Panc1 (cell line): ENCODE measurements around the gene USP49. TPM values are rescaled to one million over a fixed set of nuclear protein-coding genes. Genes with fewer than 3 reads are reported as not detected.

Experiments used
- ATAC-seq: fragments of 200-7000 bp; cut with Tn5 transposase; 2 replicates; pipeline ENCODE4 v1.9.1; 2020; ENCODE audit warnings: mild to moderate bottlenecking, moderate library complexity
- BruUV-seq: library from RNA; stranded (reverse); fragments of 400-500 nt; replicated peaks from 2 replicates; lab custom pipeline; 2021; lab: Mats Ljungman, UMichigan
- CTCF ChIA-PET: fragments of 300-600 bp; sonication (Branson Sonifier 250); formaldehyde crosslinking; loops from one replicate; lab custom pipeline; 2022; ENCODE audit warnings: antibody characterized with exemption; lab: Charles Lee
- POLR2A ChIA-PET: fragments of 300-600 bp; sonication (Branson Sonifier 250); formaldehyde crosslinking; loops from one replicate; lab custom pipeline; 2022; ENCODE audit warnings: antibody characterized with exemption; lab: Charles Lee
- DNase-seq: peaks from one replicate; pipeline ENCODE4 v3.0.0-alpha.2; 2010; ENCODE audit warnings: low read depth, low spot score
- H3K27ac ChIP-seq: 2 replicates; pipeline ENCODE4 v1.5.1; 2011; ENCODE audit warnings: mild to moderate bottlenecking, low read length, inconsistent platforms
- H3K27me3 ChIP-seq: fragments of 200-500 bp; sonication (Bioruptor generic); 2 replicates; pipeline ENCODE4 v1.6.0; 2014; ENCODE audit warnings: low read length, inconsistent platforms; ENCODE audit not compliant: control insufficient read depth, insufficient read depth
- H3K36me3 ChIP-seq: fragments of 200-500 bp; sonication (Bioruptor generic); 2 replicates; pipeline ENCODE4 v1.5.1; 2014; ENCODE audit warnings: inconsistent platforms, mild to moderate bottlenecking, low read length, moderate library complexity; ENCODE audit not compliant: control insufficient read depth, insufficient read depth
- H3K4me1 ChIP-seq: 2 replicates; pipeline ENCODE4 v1.5.1; 2011; ENCODE audit warnings: inconsistent platforms, mild to moderate bottlenecking, low read length, moderate library complexity; ENCODE audit not compliant: control insufficient read depth, insufficient read depth
- H3K4me3 ChIP-seq, 2 experiments: 2 replicates each; pipeline ENCODE4 v1.5.1; 2011 to 2012; ENCODE audit warnings: low read depth in 2 of 2, low read length in 2 of 2, mild to moderate bottlenecking in 2 of 2, inconsistent platforms in 1 of 2, moderate library complexity in 1 of 2
- H3K9me3 ChIP-seq: fragments of 200-500 bp; sonication (Bioruptor generic); 2 replicates; pipeline ENCODE4 v1.5.1; 2014; ENCODE audit warnings: low read depth, mild to moderate bottlenecking, inconsistent platforms, low read length, moderate library complexity; ENCODE audit not compliant: control insufficient read depth, insufficient read depth
- POLR2AphosphoS5 ChIP-seq: IDR thresholded peaks from 2 replicates; pipeline ENCODE4 v1.6.1; 2012; ENCODE audit warnings: mild to moderate bottlenecking, low read depth, low read length, moderate library complexity
- SIN3A ChIP-seq: IDR thresholded peaks from 2 replicates; pipeline ENCODE4 v1.6.1; 2012; ENCODE audit warnings: low read depth, mild to moderate bottlenecking, low read length, moderate library complexity, borderline replicate concordance; ENCODE audit not compliant: insufficient read depth
- TCF7L2 ChIP-seq: IDR thresholded peaks from 2 replicates; pipeline ENCODE4 v1.6.1; 2011; ENCODE audit warnings: mild to moderate bottlenecking, low read depth, low read length, inconsistent platforms
- in situ Hi-C: cut with HindIII; loops from 2 replicates; pipeline ENCODE4 v1.10.0; 2016; ENCODE audit warnings: low sequenced_read_pairs, low pct_unique_long_range_greater_than_20kb
- intact Hi-C: fragments of 100-400 bp; cut with micrococcal nuclease; formaldehyde crosslinking; loops from one replicate; pipeline ENCODE4 v1.10.0; 2022; ENCODE audit not compliant: unreplicated experiment
- total RNA-seq: library from RNA; stranded (reverse); gene quantifications from one replicate; pipeline ENCODE4 v1.2.1, GENCODE V29; 2021; ENCODE audit not compliant: unreplicated experiment
- TF ChIP-seq, protein P1 (sequence below), 2 experiments: IDR thresholded peaks; 2 replicates each; pipeline ENCODE4 v1.6.1; 2011 to 2012; ENCODE audit warnings: low read depth in 2 of 2, control low read depth in 1 of 2, low read length in 1 of 2, mild to moderate bottlenecking in 1 of 2, moderate library complexity in 1 of 2; ENCODE audit not compliant: insufficient read depth in 1 of 2
- TF ChIP-seq, protein P2 (sequence below): fragments of 450-650 bp; IDR thresholded peaks from 2 replicates; pipeline ENCODE4 v1.5.1; 2017; ENCODE audit warnings: mild to moderate bottlenecking

The USP49 gene
- total RNA-seq, 1 experiment from 2014 or later: 5.4 TPM

DNA sequence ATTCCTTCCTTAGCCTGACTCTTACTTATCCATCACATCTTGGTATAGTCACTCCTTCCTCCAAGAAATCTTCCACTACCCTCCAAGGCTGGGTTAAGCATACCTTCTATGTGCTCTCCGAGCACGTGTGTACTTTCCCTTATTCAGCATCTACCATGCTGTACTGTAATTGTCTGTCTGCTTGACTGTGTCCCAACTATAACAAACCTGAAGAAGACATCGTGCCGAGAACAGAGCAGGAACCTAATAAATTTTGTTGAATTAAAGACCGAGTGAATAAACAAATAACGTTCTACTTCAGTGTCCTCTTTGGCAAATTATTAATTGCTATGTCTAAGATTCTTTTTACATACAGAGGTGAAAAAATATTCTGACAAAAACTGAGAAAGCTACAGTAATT is 35.8 kb downstream of the USP49 start:
- POLR2A ChIA-PET: no interaction called here
- DNase-seq (no peak), ATAC-seq (no peak)
- Histone ChIP-seq H3K36me3 (no peaks in the 10 kb centered on the region), H3K9me3 (no peaks in the 10 kb centered on the region), H3K27ac (no peak overlapping the region), H3K27me3 (no peaks in the 10 kb centered on the region), H3K4me3 (no peak overlapping the region), H3K4me1 (no peaks in the 10 kb centered on the region)
- CTCF ChIA-PET: no interaction called here
- BruUV-seq: TSS peak; percentile 63
- intact Hi-C loops (no loop called here), in situ Hi-C loops (no loop called here)
- TF ChIP-seq TCF7L2 (no peak), SIN3A (no peak), POLR2AphosphoS5 (no peak)
- TF ChIP-seq, protein P1, sequence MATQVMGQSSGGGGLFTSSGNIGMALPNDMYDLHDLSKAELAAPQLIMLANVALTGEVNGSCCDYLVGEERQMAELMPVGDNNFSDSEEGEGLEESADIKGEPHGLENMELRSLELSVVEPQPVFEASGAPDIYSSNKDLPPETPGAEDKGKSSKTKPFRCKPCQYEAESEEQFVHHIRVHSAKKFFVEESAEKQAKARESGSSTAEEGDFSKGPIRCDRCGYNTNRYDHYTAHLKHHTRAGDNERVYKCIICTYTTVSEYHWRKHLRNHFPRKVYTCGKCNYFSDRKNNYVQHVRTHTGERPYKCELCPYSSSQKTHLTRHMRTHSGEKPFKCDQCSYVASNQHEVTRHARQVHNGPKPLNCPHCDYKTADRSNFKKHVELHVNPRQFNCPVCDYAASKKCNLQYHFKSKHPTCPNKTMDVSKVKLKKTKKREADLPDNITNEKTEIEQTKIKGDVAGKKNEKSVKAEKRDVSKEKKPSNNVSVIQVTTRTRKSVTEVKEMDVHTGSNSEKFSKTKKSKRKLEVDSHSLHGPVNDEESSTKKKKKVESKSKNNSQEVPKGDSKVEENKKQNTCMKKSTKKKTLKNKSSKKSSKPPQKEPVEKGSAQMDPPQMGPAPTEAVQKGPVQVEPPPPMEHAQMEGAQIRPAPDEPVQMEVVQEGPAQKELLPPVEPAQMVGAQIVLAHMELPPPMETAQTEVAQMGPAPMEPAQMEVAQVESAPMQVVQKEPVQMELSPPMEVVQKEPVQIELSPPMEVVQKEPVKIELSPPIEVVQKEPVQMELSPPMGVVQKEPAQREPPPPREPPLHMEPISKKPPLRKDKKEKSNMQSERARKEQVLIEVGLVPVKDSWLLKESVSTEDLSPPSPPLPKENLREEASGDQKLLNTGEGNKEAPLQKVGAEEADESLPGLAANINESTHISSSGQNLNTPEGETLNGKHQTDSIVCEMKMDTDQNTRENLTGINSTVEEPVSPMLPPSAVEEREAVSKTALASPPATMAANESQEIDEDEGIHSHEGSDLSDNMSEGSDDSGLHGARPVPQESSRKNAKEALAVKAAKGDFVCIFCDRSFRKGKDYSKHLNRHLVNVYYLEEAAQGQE (IDR thresholded peaks at IDR 0.05; ENCODE audit: insufficient read depth in 1 of 2, low read depth in 2 of 2, low read length in 1 of 2): no peak
- TF ChIP-seq, protein P2, sequence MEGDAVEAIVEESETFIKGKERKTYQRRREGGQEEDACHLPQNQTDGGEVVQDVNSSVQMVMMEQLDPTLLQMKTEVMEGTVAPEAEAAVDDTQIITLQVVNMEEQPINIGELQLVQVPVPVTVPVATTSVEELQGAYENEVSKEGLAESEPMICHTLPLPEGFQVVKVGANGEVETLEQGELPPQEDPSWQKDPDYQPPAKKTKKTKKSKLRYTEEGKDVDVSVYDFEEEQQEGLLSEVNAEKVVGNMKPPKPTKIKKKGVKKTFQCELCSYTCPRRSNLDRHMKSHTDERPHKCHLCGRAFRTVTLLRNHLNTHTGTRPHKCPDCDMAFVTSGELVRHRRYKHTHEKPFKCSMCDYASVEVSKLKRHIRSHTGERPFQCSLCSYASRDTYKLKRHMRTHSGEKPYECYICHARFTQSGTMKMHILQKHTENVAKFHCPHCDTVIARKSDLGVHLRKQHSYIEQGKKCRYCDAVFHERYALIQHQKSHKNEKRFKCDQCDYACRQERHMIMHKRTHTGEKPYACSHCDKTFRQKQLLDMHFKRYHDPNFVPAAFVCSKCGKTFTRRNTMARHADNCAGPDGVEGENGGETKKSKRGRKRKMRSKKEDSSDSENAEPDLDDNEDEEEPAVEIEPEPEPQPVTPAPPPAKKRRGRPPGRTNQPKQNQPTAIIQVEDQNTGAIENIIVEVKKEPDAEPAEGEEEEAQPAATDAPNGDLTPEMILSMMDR: no peak

GRCh38 chr6:41858703-41859102 is 36.5 kb downstream of the USP49 start:
- ChIA-PET POLR2A (no interaction called here), CTCF (no interaction called here)
- intact Hi-C loops: no loop called here
- DNase-seq (no peak), ATAC-seq (no peak)
- no TSS peak for BruUV-seq
- Histone ChIP-seq H3K36me3 (no peaks in the 10 kb centered on the region), H3K4me3 (no peak overlapping the region), H3K4me1 (no peaks in the 10 kb centered on the region), H3K27ac (no peak overlapping the region), H3K9me3 (no peaks in the 10 kb centered on the region), H3K27me3 (no peaks in the 10 kb centered on the region)
- TF ChIP-seq TCF7L2 (no peak), POLR2AphosphoS5 (no peak), SIN3A (no peak)
- TF ChIP-seq, protein P2: no peak
- TF ChIP-seq, protein P1 (IDR thresholded peaks at IDR 0.05; ENCODE audit: insufficient read depth in 1 of 2, low read depth in 2 of 2, low read length in 1 of 2): no peak
- in situ Hi-C loops: no loop called here
